GM18511 (cell line): Measurements from ENCODE around the gene MEIS3.

Experiments used
- ATAC-seq: cut with Tn5 transposase; IDR thresholded peaks from one replicate; pipeline ENCODE4 v1.9.1; 2021; ENCODE audit warnings: mild to moderate bottlenecking, moderate library complexity; ENCODE audit not compliant: unreplicated experiment

MEIS3 gene

GRCh38 chr19:47419030-47419783, at the start of gene MEIS3:
MEIS3 (minus strand) TSS chr19:47419527; CDS start chr19:47419081, 446 bp downstream.
- ATAC-seq = no peak

DNA sequence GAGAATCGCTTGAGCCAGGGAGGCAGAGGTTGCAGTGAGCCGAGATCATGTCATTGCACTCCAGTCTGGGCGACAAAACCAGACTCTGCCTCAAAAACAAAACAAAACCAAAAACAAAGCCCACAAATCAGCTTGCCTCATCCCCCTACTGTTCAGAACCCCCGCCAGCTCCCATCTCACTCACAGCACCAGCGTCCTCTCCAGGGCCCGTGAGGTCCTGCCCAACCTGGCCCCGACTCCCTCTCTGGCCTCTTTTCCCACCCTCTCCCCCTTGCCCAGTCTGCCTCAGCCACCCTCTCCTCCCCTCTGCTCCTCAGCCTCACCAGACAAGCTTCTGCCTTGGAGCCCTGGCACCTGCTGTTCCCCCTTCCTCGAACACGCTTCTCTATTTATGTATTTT, 48.6 kb upstream of the MEIS3 start:
- no peak for ATAC-seq

- ATAC-seq = no peak
Observed at GRCh38 chr19:47465957-47466356, 46.6 kb upstream of the MEIS3 start.

GRCh38 chr19:47464675-47465419, 45.5 kb upstream of the MEIS3 start:
- ATAC-seq = no peak

DNA sequence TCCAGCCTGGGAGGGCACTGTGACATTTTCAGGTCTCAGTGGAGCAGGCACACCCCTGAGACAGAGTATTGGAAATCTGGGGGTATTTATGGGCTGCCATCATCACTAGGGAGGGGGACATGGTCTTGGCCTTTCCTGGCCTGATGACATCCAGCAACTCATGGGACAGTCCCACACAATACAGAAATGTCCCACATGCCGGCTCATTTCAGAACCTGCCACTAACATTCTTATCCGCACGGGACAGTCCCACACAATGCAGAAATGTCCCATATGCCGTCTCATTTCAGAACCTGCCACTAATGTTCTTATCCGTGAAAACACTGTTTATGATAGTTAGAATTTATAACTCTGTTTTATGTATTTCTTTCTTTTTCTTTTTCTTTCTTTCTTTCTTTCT, 42.5 kb upstream of the MEIS3 start:
- no peak for ATAC-seq

DNA sequence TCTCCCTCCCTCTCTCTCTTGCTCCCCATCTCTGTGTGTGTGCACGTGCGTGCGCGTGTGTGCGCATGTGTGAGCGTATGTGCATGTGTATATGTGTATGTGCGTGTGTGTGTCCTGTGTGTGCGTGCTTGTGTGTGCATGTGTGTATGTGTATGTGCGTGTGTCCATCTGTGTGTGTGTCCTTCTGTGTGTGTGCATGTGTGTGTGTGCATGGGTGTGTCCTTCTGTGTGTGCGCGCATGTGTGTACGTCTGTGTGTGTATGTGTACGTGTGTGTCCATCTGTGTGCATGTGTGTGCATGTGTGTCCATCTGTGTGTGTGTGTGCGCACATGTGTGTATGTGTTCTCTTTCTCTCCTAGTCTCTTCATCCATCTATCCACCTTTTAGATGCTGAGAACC, 40.1 kb upstream of the MEIS3 start:
- no peak for ATAC-seq

DNA sequence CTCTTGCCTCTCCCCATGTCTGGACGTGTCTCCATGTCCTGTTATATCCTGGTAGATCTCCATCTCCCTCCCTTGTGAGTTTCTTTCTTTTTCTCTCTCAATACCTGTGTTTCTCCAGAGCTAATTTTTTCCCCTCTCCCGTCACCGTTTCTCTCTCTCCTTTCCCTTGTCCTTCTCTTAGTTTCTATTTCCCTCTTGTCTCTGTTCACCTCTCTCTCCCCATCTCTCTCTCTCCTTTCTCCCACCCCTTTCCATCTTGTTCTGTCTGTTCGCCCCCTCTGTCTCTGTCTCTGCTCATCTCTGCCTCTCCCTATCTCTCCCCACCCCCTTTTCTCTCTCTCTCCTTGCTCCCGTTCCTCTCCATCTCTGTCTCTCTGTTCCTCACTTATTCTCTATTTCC, 39.3 kb upstream of the MEIS3 start:
- no peak for ATAC-seq

GRCh38 chr19:47456721-47457474, 37.6 kb upstream of the MEIS3 start:
- ATAC-seq = no peak

DNA sequence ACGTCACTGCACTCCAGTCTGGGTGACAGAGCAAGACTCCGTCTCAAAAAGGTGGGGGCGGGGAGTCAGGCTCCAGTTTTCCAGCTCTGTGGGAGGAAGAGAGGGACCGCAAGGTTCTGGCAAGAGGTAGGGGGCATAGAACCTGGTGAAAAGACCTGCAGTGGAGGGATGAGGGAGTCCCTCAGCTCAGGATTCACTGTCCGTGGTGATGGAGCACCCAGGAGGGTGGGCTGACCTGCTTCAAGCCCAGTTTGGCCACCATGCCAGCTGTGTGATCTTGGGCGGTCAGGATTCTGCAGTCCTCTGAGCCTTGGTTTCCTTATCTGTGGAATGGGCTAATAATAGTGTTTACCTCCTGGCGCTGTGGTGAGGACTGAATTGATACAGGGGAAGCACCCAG, 31.2 kb upstream of the MEIS3 start:
- ATAC-seq = no peak

DNA sequence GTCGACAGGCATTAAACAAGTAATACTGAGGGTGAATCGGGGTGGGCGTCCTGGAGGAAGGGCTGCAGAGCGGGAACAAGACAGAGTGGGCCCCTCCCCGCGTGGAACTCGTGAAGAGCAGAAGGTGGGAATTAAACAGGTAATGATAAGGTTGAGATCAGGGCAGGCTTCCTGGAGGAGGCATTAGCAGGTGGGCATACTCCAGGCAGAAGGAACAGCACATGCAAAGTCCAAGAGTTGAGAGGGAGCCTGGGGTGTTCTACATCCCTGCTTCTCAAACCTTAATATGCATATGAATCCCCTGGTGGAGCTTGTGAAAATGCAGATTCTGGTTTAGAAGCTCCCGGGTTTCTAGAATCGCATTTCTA, 29.0 kb upstream of the MEIS3 start:
- no peak for ATAC-seq

DNA sequence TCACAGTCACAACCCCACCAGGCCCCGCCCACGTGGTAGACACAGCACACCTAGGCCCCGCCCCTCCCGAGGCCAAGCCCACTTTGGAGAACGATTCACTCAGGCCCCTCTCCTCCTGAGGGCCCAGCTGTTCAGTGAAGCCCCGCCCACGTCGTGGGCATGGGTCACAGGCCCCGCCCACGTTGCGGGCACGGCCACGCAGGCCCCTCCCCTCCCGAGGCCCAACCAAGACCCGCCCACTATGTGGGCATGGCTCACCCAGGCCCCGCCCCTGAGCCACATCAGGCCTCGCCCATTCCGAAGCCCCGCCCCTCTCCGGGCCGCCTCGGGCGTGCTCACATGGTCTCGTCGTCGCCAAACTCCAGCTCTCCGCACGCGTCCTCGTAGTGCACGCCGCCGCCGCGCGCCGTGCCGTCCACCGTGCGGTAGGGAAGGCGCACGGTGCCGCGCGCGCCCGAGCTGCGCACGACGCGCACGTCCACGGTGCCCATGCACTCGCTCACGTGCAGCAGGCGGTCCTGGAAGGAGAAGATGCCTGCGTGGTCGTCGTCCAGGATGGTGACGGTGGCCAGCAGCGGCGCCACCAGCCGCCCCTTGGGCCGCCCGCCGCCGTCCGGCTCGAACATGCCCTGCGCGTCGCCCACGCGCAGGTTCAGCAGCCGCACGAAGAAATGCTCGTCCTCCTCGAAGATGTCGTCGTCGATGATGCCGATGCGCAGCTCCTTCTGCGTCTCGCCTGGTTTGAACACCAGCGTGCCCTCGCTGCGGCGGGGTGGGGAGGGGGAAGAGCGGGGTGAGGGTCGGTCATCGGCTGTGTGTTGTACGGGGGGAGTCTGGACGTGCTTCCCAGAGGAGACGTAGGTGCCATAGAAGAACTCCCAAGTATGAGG, 28.4 kb upstream of the MEIS3 start:
- ATAC-seq = no peak

DNA sequence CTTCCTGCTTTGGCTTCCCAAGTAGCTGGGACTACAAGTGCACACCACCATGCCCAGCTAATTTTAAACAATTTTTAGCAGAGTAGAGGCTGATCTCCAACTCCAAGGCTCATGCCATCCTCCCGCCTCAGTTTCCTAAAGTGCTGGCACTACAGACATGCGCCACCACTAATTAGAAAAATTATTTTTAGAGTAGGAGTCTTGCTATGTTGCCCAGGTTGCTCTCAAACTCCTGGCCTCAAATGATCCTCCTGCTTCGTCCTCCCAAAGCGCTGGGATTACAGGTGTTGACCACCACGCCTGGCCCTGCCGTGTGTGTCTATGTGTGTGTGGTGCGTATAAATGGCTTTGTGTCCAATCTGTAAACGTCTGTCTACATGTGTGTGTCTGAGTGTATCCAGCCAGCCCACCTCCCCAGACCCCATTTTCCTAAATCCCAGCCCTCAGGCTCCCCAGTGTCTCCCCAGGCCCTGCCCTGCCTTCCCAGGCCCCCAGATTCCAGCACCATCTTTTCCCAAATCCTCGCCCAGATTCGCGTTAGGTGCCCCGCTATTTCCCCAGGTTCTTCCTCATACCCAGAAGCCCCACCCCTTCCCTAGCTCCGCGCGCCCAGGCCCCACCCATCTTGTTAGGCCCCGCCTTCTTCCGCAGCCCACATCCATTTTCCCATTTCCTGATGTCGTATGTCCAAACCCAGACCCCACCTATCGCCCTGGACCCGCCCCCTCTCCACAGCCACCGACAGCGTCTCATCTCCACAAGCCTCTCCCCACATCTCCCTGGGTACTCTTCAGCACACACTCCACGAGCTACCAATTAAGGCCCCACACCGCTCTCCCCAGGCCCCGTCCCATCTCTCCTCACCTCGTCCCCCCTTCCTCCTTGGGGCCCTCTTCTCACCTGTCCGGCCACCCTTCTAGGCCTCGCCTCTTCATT, 27.5 kb upstream of the MEIS3 start:
- ATAC-seq = no peak

GRCh38 chr19:47445937-47446402, 26.6 kb upstream of the MEIS3 start:
- ATAC-seq = no peak

DNA sequence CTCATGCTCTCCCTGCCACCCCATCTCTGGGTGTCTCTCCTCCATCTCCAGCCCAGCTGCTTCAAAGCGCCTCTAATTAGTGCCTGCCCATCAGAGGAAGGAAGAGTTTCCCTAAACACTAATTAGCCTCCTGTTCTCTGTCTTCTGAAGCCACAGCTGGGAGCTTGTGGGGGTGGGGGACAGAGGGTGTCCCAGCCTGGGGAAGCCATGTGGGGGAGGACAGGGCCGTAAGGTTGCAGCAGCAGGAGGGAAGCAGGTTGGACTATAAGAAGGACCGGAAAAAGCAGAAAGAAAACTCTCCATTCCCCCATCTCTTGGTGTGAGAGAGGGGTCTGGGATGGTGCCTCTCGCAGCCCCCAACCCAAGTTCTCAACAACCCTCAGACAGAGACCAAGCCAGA, 26.2 kb upstream of the MEIS3 start:
- no peak for ATAC-seq

GRCh38 chr19:47444388-47444821, 25.1 kb upstream of the MEIS3 start:
- ATAC-seq = no peak

DNA sequence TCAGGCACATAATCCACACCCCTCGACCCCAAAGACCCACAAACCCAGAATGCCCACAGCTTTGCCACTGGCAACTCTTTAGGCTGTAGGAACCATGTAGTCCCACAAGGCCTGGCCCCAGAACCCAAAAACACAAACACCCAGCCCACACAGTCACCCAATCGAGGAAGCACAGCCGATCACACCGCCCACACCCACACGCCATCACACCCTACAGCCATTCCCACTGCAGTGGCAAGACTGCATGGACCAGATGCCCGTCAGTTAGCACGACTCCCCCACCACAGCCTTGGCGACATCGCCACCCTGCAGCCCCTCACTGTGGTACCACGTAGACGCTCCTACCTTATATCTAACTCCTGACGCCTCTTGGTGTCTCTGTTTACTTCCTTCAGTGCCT, 24.0 kb upstream of the MEIS3 start:
- ATAC-seq = no peak

DNA sequence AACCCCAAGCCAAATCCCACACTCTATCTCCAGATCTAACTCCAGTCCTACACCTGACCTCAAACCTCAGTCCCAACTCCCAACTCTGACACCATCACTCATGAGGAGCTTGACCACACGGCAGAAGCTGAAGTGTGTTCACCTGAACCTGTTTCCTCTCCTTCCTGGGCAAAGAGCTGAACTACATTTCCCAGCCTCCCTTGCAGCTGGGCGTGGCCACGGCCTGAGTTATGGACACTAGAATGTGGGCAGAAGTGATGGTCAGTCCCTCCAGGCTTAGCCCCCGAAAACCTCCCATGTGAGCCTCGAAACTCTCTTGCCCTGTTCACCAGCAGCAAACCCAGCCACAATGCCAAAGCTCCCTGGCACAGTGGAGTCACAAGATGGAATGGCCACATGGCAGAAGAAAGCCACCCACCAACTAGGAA, 19.5 kb upstream of the MEIS3 start:
- ATAC-seq = no peak

DNA sequence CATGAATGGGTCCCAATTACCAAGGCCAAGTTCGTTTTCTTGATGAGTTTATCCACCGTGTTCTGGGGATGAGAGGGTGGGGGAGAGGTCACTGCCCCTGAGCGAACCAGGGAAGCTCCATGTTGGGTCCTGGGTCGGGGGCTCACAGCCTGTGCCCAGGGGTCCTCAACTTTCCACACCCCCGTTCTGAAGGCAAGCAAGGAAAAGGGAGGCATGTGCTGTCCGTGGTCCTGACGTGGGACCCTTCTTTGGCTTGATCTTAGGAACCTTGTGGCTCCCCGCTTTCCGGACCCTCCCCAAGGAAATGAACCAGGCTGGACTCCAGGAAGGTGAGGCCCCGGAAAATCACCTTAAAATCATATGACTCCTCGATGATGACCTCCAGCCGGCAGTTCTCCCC, 18.2 kb upstream of the MEIS3 start:
- no peak for ATAC-seq

DNA sequence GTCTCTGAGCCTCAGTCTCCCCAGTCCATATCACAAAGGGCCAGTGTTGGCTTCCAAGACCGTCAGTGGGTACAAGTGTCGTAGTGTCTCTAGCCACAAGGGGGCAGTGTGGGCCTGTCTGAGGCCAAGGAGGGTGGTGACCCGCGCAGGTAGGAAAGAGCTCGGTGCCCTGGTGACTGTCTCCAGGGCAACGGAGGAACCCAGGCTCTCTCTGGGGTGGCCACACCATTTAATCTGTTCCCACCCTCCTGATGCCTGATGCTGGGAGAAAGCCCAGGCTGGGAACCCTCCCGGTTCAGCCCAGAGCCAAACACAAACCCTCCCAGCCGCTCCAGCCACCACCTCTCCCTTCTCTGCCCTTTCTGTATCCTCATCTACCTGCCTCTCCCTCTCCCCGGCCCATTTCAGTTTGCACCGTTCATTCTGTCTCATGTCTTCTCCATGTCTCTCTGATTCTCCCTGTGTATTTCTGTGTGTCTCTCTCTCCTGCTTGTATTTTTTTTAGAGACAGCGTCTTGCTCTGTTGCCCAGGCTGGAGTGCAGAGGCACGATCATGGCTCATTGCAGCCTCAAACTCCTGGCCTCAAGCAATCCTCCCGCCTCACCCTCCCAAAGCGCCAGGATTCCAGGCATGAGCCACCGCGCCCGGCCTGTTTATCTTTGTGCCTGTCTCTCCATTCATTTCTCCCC, 17.5 kb upstream of the MEIS3 start:
- ATAC-seq = no peak
